BLaER1 (cell line): Measurements from ENCODE around the gene TENM3.

Experiments
- H3K27ac ChIP-seq: shearing (Covaris generic); formaldehyde crosslinking; 2 replicates; pipeline ENCODE4 v1.8.1; 2022
- H3K27me3 ChIP-seq: shearing (Covaris generic); formaldehyde crosslinking; 2 replicates; pipeline ENCODE4 v1.8.1; 2022
- H3K36me3 ChIP-seq: shearing (Covaris generic); formaldehyde crosslinking; 2 replicates; pipeline ENCODE4 v1.8.1; 2022
- H3K4me1 ChIP-seq: shearing (Covaris generic); formaldehyde crosslinking; 2 replicates; pipeline ENCODE4 v1.8.1; 2022
- H3K4me2 ChIP-seq: shearing (Covaris generic); formaldehyde crosslinking; 2 replicates; pipeline ENCODE4 v1.8.1; 2022
- H3K4me3 ChIP-seq: shearing (Covaris generic); formaldehyde crosslinking; 2 replicates; pipeline ENCODE4 v1.8.1; 2022
- H3K9ac ChIP-seq: shearing (Covaris generic); formaldehyde crosslinking; 2 replicates; pipeline ENCODE4 v1.8.1; 2022
- H3K9me3 ChIP-seq: shearing (Covaris generic); formaldehyde crosslinking; 2 replicates; pipeline ENCODE4 v1.8.1; 2022
- H4K20me1 ChIP-seq: shearing (Covaris generic); formaldehyde crosslinking; 2 replicates; pipeline ENCODE4 v1.8.1; 2022
- Cebpa-rat ChIP-seq: shearing (Covaris generic); IDR thresholded peaks from 2 replicates; pipeline ENCODE4 v1.8.1; 2022

The TENM3 gene

GRCh38 chr4:182575225-182575624 is 332.0 kb downstream of the TENM3 start:
- Histone ChIP-seq H3K4me1 (no peaks in the 10 kb centered on the region), H4K20me1 (no peaks in the 10 kb centered on the region), H3K4me3 (no peak overlapping the region), H3K36me3 (no peaks in the 10 kb centered on the region), H3K27ac (no peak overlapping the region), H3K9ac (no peak overlapping the region), H3K4me2 (no peak overlapping the region), H3K9me3 (no peaks in the 10 kb centered on the region), H3K27me3 (no peaks in the 10 kb centered on the region)
- TF ChIP-seq Cebpa-rat, result no peak

GRCh38 chr4:182576601-182577289 is 333.5 kb downstream of the TENM3 start:
- Histone ChIP-seq H3K4me2 (no peak overlapping the region), H3K27ac (no peak overlapping the region), H3K9me3 (no peaks in the 10 kb centered on the region), H3K27me3 (no peaks in the 10 kb centered on the region), H3K4me3 (no peak overlapping the region), H3K9ac (no peak overlapping the region), H3K4me1 (no peaks in the 10 kb centered on the region), H4K20me1 (no peaks in the 10 kb centered on the region), H3K36me3 (no peaks in the 10 kb centered on the region)
- no peak for TF ChIP-seq Cebpa-rat

- Histone ChIP-seq H3K4me1 (no peaks in the 10 kb centered on the region), H4K20me1 (no peaks in the 10 kb centered on the region), H3K9ac (no peak overlapping the region), H3K4me2 (no peak overlapping the region), H3K27ac (no peak overlapping the region), H3K36me3 (no peaks in the 10 kb centered on the region), H3K27me3 (no peaks in the 10 kb centered on the region), H3K9me3 (no peaks in the 10 kb centered on the region), H3K4me3 (no peak overlapping the region)
- no peak for TF ChIP-seq Cebpa-rat
These were observed 334.2 kb downstream of the TENM3 start for GRCh38 chr4:182577411-182577810.

- Histone ChIP-seq H3K4me1 (no peaks in the 10 kb centered on the region), H3K27ac (no peak overlapping the region), H3K9me3 (no peaks in the 10 kb centered on the region), H4K20me1 (no peaks in the 10 kb centered on the region), H3K36me3 (no peaks in the 10 kb centered on the region), H3K4me2 (no peak overlapping the region), H3K9ac (no peak overlapping the region), H3K27me3 (no peaks in the 10 kb centered on the region), H3K4me3 (no peak overlapping the region)
- TF ChIP-seq Cebpa-rat, result no peak
These were observed 335.2 kb downstream of the TENM3 start for GRCh38 chr4:182578402-182578801.

GRCh38 chr4:182582245-182582644 is 339.0 kb downstream of the TENM3 start:
- Histone ChIP-seq H3K4me3 (no peak overlapping the region), H3K27ac (no peak overlapping the region), H4K20me1 (no peaks in the 10 kb centered on the region), H3K9ac (no peak overlapping the region), H3K4me1 (no peaks in the 10 kb centered on the region; the same call in 1 of the 2 replicates), H3K36me3 (no peaks in the 10 kb centered on the region), H3K27me3 (no peaks in the 10 kb centered on the region), H3K4me2 (no peak overlapping the region), H3K9me3 (no peaks in the 10 kb centered on the region)
- TF ChIP-seq Cebpa-rat, result peak; percentile 30; the same call in 1 of the 2 replicates

GRCh38 chr4:182583703-182584415 is 340.7 kb downstream of the TENM3 start:
- H3K9me3 ChIP-seq, result peaks cover 3% of the 10 kb centered on the region
- no peak overlapping the region for H3K4me2 ChIP-seq
- H4K20me1 ChIP-seq, result no peaks in the 10 kb centered on the region
- H3K4me1 ChIP-seq, result no peaks in the 10 kb centered on the region; the same call in 1 of the 2 replicates
- H3K4me3 ChIP-seq, result no peak overlapping the region
- TF ChIP-seq Cebpa-rat, result no peak
- no peak overlapping the region for H3K9ac ChIP-seq
- H3K36me3 ChIP-seq, result no peaks in the 10 kb centered on the region
- H3K27me3 ChIP-seq, result no peaks in the 10 kb centered on the region
- H3K27ac ChIP-seq, result no peak overlapping the region

GRCh38 chr4:182585321-182585720 is 342.1 kb downstream of the TENM3 start:
- no peak overlapping the region for H3K9ac ChIP-seq
- TF ChIP-seq Cebpa-rat, result no peak
- no peak overlapping the region for H3K4me3 ChIP-seq
- no peaks in the 10 kb centered on the region for H3K36me3 ChIP-seq
- H3K27me3 ChIP-seq, result no peaks in the 10 kb centered on the region
- H4K20me1 ChIP-seq, result no peaks in the 10 kb centered on the region
- peaks cover 17% of the 10 kb centered on the region for H3K9me3 ChIP-seq
- no peak overlapping the region for H3K27ac ChIP-seq
- no peak overlapping the region for H3K4me2 ChIP-seq
- no peaks in the 10 kb centered on the region; the same call in 1 of the 2 replicates for H3K4me1 ChIP-seq

GRCh38 chr4:182589100-182589499 is 345.9 kb downstream of the TENM3 start:
- H3K4me1 ChIP-seq, result no peaks in the 10 kb centered on the region; the same call in 1 of the 2 replicates
- no peak overlapping the region for H3K4me2 ChIP-seq
- no peaks in the 10 kb centered on the region for H3K36me3 ChIP-seq
- H4K20me1 ChIP-seq, result no peaks in the 10 kb centered on the region
- H3K9me3 ChIP-seq, result peaks cover 17% of the 10 kb centered on the region
- no peak for TF ChIP-seq Cebpa-rat
- H3K4me3 ChIP-seq, result no peak overlapping the region
- no peak overlapping the region for H3K9ac ChIP-seq
- no peaks in the 10 kb centered on the region for H3K27me3 ChIP-seq
- H3K27ac ChIP-seq, result no peak overlapping the region

GRCh38 chr4:182593402-182593801 is 350.2 kb downstream of the TENM3 start:
- Histone ChIP-seq H3K4me1 (no peaks in the 10 kb centered on the region), H3K4me3 (no peak overlapping the region), H3K27ac (no peak overlapping the region), H3K9ac (no peak overlapping the region), H3K4me2 (no peak overlapping the region), H3K27me3 (no peaks in the 10 kb centered on the region), H3K36me3 (no peaks in the 10 kb centered on the region), H3K9me3 (peaks cover 17% of the 10 kb centered on the region), H4K20me1 (no peaks in the 10 kb centered on the region)
- TF ChIP-seq Cebpa-rat, result no peak

- TF ChIP-seq Cebpa-rat, result no peak
- no peaks in the 10 kb centered on the region for H3K4me1 ChIP-seq
These were observed 350.7 kb downstream of the TENM3 start for GRCh38 chr4:182593864-182594263.

More at GRCh38 chr4:182593864-182594263, 350.7 kb downstream of the TENM3 start:
- Histone ChIP-seq H3K27me3 (no peaks in the 10 kb centered on the region), H3K4me2 (no peak overlapping the region), H3K9me3 (peaks cover 14% of the 10 kb centered on the region), H3K36me3 (no peaks in the 10 kb centered on the region), H3K9ac (no peak overlapping the region), H3K27ac (no peak overlapping the region), H4K20me1 (no peaks in the 10 kb centered on the region), H3K4me3 (no peak overlapping the region)
